NCI-H1436 (cell line): Measurements from ENCODE around the gene PRODH.
"Not testable (repeated sequence)": the region's sequence is repeated elsewhere in the genome, so short reads cannot be mapped to it uniquely, and the experiment has no call there.

Experiments used
- DNase-seq: peaks from one replicate; lab custom pipeline; 2025; lab: John Stamatoyannopoulos, UW

Gene PRODH, protein sequence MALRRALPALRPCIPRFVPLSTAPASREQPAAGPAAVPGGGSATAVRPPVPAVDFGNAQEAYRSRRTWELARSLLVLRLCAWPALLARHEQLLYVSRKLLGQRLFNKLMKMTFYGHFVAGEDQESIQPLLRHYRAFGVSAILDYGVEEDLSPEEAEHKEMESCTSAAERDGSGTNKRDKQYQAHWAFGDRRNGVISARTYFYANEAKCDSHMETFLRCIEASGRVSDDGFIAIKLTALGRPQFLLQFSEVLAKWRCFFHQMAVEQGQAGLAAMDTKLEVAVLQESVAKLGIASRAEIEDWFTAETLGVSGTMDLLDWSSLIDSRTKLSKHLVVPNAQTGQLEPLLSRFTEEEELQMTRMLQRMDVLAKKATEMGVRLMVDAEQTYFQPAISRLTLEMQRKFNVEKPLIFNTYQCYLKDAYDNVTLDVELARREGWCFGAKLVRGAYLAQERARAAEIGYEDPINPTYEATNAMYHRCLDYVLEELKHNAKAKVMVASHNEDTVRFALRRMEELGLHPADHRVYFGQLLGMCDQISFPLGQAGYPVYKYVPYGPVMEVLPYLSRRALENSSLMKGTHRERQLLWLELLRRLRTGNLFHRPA

DNA sequence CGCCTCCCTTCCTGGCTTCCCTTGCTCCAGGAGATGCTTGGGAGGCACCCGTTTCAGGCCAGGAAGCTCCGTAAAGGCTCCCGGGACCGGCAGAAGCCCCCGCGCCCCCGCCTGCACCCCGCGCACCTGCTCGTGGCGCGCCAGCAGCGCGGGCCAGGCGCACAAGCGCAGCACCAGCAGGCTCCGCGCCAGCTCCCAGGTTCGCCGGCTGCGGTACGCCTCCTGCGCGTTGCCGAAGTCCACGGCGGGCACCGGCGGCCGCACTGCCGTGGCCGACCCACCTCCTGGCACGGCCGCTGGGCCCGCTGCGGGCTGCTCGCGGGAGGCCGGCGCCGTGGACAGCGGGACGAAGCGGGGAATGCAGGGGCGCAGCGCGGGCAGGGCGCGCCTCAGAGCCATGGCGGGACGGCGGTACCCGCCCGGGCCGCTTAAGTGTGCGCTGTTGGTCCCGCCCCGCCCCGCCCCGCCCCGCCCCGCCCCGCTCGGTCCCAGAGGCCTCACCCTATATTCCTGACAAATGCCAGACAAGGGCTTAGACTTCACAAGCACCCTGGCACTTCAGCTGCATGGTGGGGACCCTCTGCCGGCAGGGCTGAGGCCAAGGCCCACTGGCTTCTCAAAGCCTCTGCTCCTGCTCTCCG lies at the start of gene PRODH:
Gene PRODH (minus strand): TSS at position 405 of the 641 bp plus-strand sequence. CDS start 6 bp downstream, at position 399.
- DNase-seq: no peak

GRCh38 chr22:18985780-18986179 lies 49.7 kb upstream of the PRODH start:
- DNase-seq: no peak

GRCh38 chr22:18984564-18984963 lies 48.5 kb upstream of the PRODH start:
- no peak for DNase-seq

DNA sequence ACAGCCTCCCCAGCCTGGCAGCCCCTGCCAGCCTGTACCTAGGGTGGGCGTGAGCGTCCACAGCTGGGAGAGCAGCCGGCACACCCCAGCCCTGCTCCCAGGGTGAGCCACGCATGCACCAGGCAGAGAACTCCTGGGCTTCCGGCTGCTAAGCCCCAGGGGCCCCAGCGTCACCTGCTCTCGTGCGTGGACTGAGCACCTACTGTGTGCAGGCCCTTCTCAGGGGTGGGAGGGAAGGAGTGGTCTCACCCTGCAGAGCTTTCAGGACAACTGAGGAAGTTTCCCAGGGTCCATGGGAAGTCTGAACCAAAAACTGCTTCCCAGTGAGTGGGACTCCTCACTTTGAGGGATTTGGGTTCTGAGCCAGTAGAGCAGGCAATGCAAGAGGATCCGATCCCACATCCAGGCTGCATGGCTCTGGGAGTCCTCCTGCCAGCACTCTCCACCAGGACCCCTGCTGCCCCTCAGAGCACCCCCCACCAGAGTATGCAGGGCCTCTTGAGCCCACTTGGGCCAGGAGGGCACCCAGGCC lies 47.1 kb upstream of the PRODH start:
- no peak for DNase-seq

GRCh38 chr22:18980829-18981228 lies 44.7 kb upstream of the PRODH start:
- DNase-seq: no peak

- no peak for DNase-seq
Measured at GRCh38 chr22:18979957-18980356, 43.9 kb upstream of the PRODH start.

GRCh38 chr22:18978506-18978905 lies 42.4 kb upstream of the PRODH start:
- DNase-seq: no peak

GRCh38 chr22:18977824-18978425 lies 41.8 kb upstream of the PRODH start:
- DNase-seq: no peak

- no peak for DNase-seq
Measured at GRCh38 chr22:18976197-18976751, 40.2 kb upstream of the PRODH start.

- no peak for DNase-seq
Measured at GRCh38 chr22:18975434-18976196, 39.5 kb upstream of the PRODH start.

GRCh38 chr22:18974477-18975180 lies 38.5 kb upstream of the PRODH start:
- no peak for DNase-seq

DNA sequence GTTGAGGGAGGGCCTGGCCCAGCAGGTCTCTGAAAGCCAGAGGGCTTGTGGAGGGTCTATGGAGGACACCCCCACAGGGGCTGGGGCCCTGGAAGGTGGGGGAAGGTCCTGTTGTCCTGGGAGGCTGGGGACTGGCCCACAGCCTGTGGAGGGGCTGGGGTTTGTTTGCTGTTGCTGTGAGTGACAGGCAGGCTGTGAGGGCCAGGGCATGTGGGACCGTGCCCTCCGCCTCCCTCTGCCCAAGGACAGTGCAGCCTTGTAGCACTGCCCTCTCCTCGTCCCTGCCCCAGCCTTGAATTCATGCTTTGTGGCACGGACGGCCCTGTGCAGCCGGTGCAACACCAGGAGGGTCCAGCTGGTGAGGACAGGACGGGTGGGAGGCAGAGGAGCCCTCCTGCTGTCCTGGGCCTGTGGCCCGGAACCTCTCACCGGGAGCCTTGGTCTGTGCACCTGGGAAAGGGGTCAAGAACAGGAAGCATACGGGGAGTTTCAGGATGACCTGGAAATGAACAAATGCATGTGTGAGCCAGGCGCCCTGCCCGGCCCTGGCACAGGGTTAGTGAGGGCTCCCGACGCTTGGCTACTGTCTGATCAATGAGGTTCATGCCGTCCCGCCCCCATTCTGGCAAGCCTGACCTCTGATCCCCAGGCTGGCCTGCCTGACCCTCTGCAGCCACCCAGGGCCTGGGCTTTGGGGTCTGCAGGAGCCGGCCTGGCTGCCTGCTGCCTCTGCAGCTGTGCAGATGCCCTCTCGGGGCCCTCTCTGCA lies 37.4 kb upstream of the PRODH start:
- DNase-seq: no peak

DNA sequence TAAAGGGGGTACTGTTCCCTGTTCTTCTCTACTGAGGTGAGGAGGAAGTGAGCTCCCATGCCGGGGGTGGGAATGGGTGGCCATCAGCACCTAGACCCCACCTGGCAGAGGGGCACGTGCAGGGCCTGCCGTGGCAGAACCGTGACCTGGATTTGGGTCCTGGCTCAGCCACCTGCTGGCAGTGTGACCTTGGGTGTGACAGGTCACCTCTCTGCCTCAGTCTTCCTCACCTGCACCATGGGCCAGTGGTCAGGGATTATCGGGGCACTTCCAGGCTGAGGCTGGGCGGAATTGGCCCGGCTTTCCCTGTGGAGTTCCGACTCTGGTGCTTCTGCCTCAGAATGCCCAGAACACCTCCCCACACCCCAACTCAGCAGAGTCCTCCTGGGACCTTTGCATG lies 36.5 kb upstream of the PRODH start:
- not testable (repeated sequence) for DNase-seq

DNA sequence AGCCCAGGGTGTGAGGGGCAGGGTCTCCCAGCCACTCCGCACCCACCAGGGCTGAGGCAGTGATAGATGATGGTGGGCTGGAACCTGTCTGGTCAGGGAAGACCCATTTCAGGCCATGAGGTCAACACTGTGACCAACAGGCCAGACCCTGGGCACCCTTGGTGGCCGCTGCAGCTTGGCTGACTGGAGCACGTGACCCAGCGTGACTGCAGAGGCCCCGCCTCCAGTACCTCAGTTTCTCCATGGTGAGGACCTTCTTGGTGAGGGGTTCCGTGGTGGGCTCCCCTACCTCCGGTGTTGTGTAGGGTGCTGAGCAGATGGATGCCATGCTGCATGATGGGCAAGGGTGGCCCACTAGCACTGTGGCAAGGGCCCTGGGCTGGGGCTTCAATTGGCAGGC lies 35.9 kb upstream of the PRODH start:
- DNase-seq: not testable (repeated sequence)

- DNase-seq: no peak
Measured at GRCh38 chr22:18971321-18971751, 35.2 kb upstream of the PRODH start.

- no peak for DNase-seq
Measured at GRCh38 chr22:18970948-18971315, 34.8 kb upstream of the PRODH start.

DNA sequence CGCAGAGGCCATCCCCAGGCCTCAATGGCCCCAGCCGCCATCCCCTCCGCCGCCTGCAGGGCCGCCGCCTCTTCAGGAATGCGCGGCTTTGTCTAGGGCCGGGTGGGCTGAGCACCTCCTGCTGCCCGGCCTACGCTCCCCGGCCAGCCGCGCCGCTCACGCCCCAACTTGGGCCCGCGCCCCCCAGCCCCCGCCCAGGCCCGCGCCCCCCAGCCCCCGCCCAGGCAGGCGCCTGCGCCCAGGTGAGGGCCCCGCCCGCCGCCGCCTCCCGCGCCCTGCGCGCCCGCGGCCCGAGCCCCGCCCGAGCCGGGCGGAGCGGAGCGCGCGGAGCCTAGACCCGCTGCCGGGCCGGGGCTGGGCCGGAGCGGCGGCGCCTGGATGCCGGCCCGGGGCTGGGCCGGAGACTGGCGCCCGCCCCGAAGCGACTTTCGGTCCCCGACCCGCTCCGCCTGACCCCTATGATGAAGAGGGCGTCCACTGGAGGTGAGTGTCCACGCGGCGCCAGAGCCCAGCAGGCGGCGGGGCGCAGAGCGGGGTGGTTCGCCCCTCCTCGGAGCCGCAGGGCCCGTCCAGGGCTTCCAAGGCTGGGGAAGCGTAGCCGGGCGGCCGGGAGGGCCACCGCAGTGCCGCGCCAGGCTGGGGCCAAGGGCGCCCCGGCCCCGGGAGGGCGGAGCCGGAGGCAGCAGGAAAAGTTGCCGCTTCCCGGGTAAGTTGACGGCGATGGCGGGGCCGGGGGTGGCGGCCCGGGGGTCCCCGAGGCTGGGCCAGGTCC lies 34.3 kb upstream of the PRODH start:
- DNase-seq: no peak

DNA sequence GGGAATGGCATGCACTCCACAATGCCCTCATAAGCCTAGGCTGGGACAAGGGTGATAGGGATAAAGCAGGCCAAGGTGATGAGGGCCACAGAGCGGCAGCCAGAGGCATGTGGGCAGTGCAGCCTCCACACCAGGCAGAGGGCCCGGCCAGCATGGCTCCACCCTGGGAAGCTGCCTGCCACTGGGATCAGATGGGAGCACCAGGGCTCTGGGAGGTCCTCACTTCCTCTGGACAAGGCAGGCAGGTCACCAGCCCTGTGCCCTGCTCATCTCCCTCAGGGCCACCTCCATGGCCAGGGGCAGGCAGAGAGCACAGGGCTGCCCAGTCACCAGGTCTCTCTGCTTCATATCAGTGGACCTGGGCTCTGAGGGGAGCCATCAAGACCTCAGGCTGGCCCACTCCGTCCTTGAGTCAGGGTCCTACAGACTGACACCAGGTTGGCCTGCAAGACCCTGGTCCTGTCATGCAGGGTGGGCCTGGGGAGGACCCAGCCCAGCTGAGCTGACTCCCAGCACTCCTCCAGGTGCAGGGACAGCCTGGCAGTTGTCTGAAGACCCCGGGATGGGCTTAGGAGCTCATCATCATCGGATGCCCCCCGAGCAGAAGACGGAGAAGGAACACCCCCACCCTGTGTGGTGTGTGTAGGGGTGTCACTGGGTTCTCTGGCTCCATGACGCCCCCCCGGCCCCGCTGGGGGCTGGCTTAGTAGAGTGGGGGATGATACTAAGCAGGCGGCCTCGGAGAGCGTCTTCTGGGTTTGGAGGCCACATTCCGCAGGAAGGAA lies 33.3 kb upstream of the PRODH start:
- DNase-seq: not testable (repeated sequence)
